M059J (cell line): Measurements from ENCODE around the gene GCLC. TPM values are rescaled to one million over a fixed set of nuclear protein-coding genes. Genes with fewer than 3 reads are reported as not detected.
A peak's percentile ranks its signal among the peaks of the same experiment; 100 is the strongest.
"Not testable (repeated sequence)": the region's sequence is repeated elsewhere in the genome, so short reads cannot be mapped to it uniquely, and the experiment has no call there.

Source experiments
- DNase-seq: peaks from one replicate; pipeline ENCODE4 v3.0.0-alpha.2; 2012; ENCODE audit warnings: low read depth
- total RNA-seq: library from RNA; depleted of rRNA; stranded (reverse); fragments of >200 nt; shearing (Covaris generic); gene quantifications from 2 replicates; pipeline ENCODE4 v1.2.3, GENCODE V29; 2014; rRNA removed

The GCLC gene
- total RNA-seq: 12.8 and 17.6 TPM in 2 replicates

GRCh38 chr6:53544470-53545308 is at the start of gene GCLC:
Gene GCLC, minus strand, starts transcription at chr6:53545101. Its CDS starts 456 bp downstream, at chr6:53544645.
- DNase-seq: peak; percentile 96

DNA sequence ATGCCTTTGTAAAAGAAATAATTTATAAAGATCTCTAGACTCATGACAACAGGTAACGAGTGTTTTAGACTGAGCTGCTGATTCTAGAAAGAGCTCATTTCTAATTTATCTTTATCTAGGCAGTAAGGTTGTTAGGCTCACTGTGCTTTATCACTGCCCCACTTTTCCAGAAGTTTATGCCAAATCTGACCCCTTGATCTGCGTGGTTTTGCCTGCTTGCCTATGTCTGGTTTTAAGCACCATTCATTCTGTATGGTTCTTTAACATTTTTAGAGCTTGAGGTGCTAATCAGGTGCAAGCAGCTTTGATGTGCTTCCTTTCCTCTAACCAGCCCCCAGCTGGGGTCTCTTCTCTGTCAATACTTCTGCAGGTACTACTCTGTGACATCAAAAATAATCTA is 49.7 kb upstream of the GCLC start:
- DNase-seq: no peak

DNA sequence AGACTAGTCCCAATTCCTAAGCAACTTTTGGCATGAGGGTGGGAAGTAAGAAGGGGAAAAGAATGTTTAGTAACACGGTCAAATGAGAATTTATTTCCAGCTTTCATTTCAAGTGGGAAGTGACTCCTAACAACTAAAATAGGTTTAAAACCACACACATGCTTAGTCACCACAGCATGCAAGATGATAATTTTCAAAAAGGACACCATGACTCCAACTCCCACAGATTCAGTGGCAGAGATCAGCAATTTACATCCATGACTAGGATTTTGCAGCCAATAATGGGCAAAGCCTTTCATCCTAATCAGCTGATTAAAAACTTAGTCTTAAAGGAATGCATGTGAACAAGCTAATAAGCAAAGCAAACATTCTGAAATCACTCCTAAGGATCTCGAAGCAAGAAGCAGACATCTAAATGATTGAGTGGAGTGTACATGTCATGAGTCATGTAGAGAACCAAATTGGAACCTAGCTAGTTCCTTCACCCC is 48.1 kb upstream of the GCLC start:
- DNase-seq: peak; percentile 85

GRCh38 chr6:53591873-53592272 is 47.0 kb upstream of the GCLC start:
- no peak for DNase-seq

DNA sequence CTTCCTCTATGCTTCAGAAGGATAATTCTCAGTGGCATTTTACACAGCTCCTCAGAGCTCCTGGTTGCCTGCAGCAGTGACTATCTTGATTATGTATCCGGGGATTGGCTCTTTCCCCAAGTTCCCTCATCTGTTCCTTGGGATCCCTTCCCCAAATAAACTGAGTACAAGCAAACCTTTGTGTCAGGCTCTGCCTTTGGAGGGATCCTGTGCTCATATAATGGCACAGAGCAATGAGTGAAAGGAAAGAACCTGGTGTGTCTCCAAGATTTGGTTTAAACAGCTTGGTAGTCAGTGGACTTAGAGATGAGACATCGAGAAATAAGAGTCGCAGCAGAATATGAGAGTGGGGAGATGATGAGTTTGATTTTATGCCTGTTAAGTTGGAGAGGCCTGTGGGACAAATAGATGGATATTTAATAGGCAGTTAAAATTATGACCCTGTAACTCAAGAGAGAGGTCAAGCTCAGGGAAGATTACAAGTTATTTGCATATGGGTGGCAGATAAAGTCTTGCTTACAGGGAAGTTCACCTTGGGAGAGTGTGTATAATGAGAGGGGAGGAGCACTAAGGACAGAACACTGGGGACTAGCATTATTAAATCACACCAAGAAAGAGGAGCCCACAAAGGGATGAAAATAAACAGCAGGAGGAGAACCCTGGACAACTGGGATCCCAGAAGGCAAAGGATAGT is 44.1 kb upstream of the GCLC start:
- no peak for DNase-seq

DNA sequence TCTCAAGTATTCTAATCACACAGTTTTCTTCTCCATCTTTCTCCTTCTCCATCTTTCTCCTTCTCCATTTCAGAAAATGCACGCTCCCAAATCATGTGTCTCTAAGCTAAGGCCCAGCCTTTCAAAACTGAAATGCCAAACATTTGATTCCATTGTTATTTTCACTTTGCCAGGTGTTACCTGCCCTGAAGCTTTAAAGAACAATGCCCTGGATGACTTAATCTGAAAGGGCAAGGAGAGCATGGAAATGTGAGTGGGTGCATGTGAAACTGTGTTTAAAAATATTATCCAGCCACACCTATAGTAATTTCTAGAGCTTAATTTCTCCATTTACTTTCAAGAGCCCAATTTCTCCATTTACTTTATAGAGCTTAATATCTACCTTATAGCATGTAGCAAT is 42.4 kb upstream of the GCLC start:
- DNase-seq: no peak

- DNase-seq: no peak
Observed at GRCh38 chr6:53585208-53585900, 40.5 kb upstream of the GCLC start.

DNA sequence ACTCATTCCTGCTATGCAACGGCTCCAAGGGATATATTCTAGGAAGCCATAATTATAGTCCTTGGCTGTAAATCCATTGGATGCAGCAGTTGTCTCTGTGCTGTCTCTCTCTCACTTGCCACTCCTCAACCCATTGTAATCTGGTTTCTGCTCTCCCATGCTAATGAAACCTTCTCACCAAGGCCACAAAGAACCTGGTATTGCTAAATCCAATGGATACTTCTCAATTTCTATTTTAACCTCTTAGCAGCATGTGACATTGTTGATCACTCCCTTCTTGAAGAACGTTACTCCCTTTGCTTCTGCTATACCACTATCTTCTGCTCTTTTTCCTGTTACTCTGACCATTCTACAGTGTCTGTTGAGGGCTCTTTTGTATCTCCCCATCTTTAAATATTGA is 39.8 kb upstream of the GCLC start:
- no peak for DNase-seq

DNA sequence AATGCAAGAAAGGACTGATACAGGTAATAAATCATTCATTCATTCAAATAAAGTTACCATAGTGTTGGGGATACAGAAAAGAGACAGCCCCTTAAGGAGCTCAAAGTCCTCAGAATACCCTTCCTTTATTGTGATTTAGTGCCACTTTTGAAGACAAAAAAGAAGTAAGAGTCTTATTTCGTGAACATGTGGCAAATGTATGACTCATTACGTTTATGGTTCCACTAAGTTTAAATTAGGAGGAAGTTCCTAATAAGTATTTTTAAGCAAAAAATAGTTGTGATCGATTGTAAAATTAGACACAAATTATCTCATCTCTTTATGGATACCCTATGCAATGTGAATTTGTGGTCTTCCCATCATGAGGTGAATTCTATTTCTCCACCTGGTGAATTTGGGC is 38.5 kb upstream of the GCLC start:
- DNase-seq: no peak

- DNase-seq: no peak
Observed at GRCh38 chr6:53582963-53583362, 38.1 kb upstream of the GCLC start.

DNA sequence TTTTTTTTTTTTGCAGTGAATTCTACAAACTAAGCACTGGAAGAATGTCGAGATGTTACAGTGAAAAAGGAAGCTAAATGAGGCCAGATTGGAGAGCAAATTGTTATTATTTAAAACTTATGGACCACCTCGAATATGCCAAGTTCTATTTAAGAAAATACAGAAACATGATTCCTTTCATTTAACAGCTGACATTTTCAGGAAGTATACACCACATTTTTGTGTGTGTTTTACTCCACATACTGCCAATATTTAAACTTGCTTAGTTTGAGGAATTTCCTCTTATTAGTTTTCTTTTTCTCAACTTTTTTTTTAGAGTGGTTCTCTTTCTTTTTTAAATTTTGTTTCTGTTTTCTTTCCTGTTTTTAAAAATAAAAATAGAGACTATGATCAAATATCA is 37.0 kb upstream of the GCLC start:
- no peak for DNase-seq

GRCh38 chr6:53581173-53581773 is 36.4 kb upstream of the GCLC start:
- peak; percentile 82 for DNase-seq

- no peak for DNase-seq
Observed at GRCh38 chr6:53579338-53579737, 34.4 kb upstream of the GCLC start.

DNA sequence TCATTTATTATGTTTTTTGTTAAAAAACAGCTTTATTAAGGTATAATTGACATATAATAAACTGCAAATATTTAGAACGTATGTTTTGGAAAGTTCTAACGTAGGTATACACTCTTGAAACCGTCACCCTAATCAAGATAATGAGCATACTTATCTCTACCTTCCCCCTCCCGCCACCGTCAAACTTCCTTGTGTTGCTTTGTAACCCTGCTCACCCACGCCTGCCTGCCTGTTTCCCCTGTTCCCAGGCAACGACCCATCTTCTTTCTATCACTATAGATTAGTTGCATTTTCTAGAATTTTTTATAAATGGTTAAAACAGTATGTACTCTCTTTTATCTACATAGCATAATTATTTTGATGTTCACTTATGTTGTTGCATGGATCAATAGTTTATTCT is 33.5 kb upstream of the GCLC start:
- no peak for DNase-seq

- no peak for DNase-seq
Observed at GRCh38 chr6:53573299-53573698, 28.4 kb upstream of the GCLC start.

DNA sequence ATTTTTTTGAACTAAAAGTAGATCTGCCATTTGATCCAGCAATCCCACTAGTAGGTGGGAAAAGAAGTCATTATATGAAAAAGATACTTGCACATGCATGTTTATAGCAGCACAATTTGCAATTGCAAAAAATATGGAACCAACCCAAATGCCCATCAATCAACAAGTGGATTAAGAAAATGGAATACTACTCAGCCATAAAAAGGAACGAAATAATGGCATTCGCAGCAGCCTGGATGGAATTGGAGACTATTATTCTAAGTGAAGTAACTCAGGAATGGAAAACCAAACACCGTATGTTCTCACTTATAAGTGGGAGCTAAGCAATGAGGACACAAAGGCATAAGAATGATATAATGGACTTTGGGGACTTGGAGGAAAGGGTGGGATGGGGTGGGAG is 27.5 kb upstream of the GCLC start:
- not testable (repeated sequence) for DNase-seq

DNA sequence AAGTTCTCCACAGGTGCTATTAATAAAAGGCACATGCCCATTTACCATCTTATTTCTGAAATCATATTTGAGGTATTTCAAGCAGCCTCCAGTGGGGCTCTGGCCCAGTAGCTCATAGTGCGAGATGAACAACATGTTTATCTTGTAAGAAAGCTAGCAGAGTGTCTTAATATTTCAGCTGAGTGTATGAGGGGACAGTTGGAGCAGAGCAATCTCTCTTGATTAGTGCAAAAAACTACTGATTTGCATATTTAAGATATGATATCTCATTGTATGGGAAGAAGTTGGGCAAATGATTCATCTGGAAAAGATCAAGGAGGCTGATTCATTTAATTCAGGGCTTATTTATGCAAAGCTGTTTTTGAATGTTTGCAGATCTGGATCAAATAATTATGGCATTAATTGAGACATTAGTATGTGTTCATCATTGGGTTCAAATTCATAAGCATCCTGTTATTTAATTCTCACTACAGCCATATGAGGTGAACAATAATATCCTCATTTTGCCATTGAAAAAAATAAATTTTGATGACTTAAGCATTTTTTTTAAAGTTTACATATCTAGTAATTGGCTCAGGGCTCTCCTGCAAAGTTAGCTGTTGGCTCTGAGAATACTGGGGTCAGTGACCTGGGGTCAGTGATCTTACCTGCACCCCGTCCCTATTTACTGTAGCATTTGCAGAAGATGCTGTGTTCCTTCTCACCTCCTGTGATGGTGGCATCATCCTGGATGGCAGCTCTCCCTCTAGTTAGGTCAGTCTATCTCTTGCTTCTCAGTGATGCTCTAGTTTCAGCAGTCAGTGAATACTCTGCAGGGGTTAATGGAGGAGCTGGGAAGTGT is 24.1 kb upstream of the GCLC start:
- DNase-seq: no peak

DNA sequence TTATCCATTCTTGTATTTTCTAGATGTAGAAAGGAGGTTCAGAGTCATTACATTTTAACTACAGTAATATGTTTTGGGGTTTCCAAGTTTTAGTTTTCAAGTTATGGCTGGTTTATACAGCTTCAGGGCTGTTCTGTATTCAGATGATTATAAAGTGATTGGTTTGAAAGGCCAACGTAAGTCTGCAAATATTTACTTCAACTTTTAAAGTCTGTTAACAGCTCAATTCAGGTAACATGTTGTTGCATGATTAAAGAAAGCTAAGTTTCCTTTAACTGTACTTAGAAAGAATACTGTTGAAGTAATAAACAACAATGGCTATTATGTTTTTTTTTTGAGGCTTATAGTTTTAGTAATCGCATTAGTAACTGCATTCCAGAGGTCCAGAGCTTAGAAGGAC is 22.8 kb upstream of the GCLC start:
- no peak for DNase-seq

- DNase-seq: no peak
Observed at GRCh38 chr6:53566755-53567154, 21.9 kb upstream of the GCLC start.

DNA sequence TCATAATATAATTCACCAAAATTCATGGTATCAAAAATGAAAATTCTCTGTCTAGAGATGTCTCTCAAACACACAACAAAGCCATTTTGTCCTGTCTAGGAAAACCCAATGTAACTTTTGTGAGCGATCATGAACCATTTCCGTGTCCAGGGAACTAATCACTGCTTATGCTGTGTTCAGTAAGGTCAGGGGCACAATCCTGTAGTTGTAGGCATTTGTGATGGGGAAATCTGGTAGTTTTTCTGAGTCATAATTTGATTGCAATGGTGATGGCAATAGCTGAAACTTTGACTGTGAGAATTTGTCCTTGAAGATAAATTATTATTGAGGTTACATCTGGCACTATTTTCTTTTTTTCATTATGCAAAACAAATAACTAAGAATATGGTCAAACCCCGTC is 21.0 kb upstream of the GCLC start:
- DNase-seq: no peak

DNA sequence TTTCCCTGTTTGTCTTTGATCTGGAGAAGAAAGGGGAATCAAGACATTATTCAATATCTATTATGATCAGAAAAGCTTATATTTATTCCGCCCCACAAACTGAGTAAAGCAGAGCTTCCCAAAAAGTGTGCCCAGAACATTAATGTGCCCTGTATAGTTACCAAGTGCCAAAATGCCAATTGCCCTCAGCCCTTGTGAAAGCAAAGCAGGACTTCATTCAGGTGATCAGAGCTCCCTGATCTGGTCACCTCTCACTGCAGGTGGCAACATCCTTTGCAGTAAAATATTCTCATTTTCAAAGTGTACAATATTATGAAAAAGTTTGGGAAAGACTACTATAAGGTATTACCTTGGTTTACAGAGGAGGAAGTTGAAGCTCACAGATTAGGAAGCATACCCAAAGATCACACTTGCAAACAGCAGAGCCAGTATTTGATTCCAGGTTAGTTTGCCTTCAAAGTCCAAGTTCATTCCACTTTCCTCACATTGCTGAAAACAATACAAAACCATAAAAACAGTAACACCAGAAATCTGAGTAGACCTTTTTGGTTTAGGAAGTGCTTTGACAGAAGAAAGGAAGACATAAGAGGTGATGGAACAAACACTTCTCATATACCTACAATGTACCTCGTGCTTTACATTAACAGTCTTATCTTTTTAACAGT is 19.6 kb upstream of the GCLC start:
- DNase-seq: no peak
